A549 (cell line): ENCODE measurements around the gene E2F1. TPM values are rescaled to one million over a fixed set of nuclear protein-coding genes. Genes with fewer than 3 reads are reported as not detected.

Experiments used
- ATAC-seq, 2 experiments: fragments of 200-7000 bp in 1 of 2; fragments of >200 bp in 1 of 2; cut with Nextera tagmentation in 1 of 2; cut with Tn5 transposase in 1 of 2; 3 replicates each; pipeline versions ENCODE4 v1.8.0 to v1.9.1; 2018 to 2020; ENCODE audit warnings: mild to moderate bottlenecking in 1 of 2, moderate library complexity in 1 of 2
- CTCF ChIA-PET: fragments of 300-600 bp; sonication (Branson Sonifier 250); formaldehyde crosslinking; extraction: SDS; loops from one replicate; lab custom pipeline; 2021; ENCODE audit warnings: antibody characterized with exemption, inconsistent platforms; lab: Yijun Ruan, JAX
- POLR2A ChIA-PET: fragments of 350-600 bp; formaldehyde crosslinking; extraction: SDS; loops from one replicate; lab custom pipeline; 2021; ENCODE audit warnings: antibody characterized with exemption, inconsistent platforms; lab: Yijun Ruan, JAX
- DNase-seq, 2 experiments: peaks; one replicate each; pipeline versions ENCODE4 v3.0.0 to v3.0.0-alpha.2; 2011 to 2016; ENCODE audit warnings: low read depth in 1 of 2, low spot score in 1 of 2
- FAIRE-seq: peaks from 2 replicates; lab custom pipeline; 2011; peaks lifted over from hg19 to GRCh38; lab: Jason Lieb, UNC
- H3K27ac ChIP-seq, 2 experiments: fragments of >200 bp; sonication (Bioruptor Twin); formaldehyde crosslinking; 3 replicates each; pipeline ENCODE4 v1.5.1; 2016 to 2017
- H3K4me1 ChIP-seq: fragments of >200 bp; sonication (Bioruptor Twin); formaldehyde crosslinking; 3 replicates; pipeline ENCODE4 v1.6.1; 2016
- H3K4me2 ChIP-seq: fragments of >200 bp; sonication (Bioruptor Twin); formaldehyde crosslinking; 3 replicates; pipeline ENCODE4 v1.6.1; 2016
- H3K4me3 ChIP-seq: fragments of >200 bp; sonication (Bioruptor Twin); formaldehyde crosslinking; 3 replicates; pipeline ENCODE4 v1.5.1; 2016
- H3K9me3 ChIP-seq: fragments of >200 bp; sonication (Bioruptor Twin); formaldehyde crosslinking; 3 replicates; pipeline ENCODE4 v1.6.1; 2016
- ATOH8 ChIP-seq: fragments of 250-450 bp; sonication (Bioruptor Pico); IDR thresholded peaks from 2 replicates; pipeline ENCODE4 v1.5.0; 2020; ENCODE audit warnings: low read depth, mild to moderate bottlenecking, moderate library complexity
- BHLHE40 ChIP-seq: IDR thresholded peaks from 2 replicates; pipeline ENCODE4 v1.6.1; 2012; ENCODE audit warnings: low read depth, low read length, inconsistent platforms
- CHD2 ChIP-seq: fragments of 150-350 bp; IDR thresholded peaks from 2 replicates; pipeline ENCODE4 v1.6.1; 2014; ENCODE audit warnings: low read length; ENCODE audit not compliant: partially characterized antibody
- E2F6 ChIP-seq: IDR thresholded peaks from 2 replicates; pipeline ENCODE4 v1.6.1; 2012; ENCODE audit warnings: low read depth, borderline replicate concordance
- EHMT2 ChIP-seq: fragments of 200-600 bp; sonication (generic); IDR thresholded peaks from 2 replicates; pipeline ENCODE4 v1.6.1; 2016; ENCODE audit warnings: antibody characterized with exemption, low read depth, mild to moderate bottlenecking, moderate library complexity
- ELK1 ChIP-seq: fragments of 150-350 bp; IDR thresholded peaks from 2 replicates; pipeline ENCODE4 v1.6.1; 2014; ENCODE audit warnings: low read depth, mild to moderate bottlenecking, low read length
- EP300 ChIP-seq, 2 experiments: fragments of >200 bp; sonication (Bioruptor Twin); formaldehyde crosslinking; IDR thresholded peaks; 2 replicates in 1 of 2; 3 replicates in 1 of 2; pipeline ENCODE4 v1.6.1; 2016 to 2017
- FOSL2 ChIP-seq, 2 experiments: fragments of 450-650 bp in 1 of 2; fragments of >200 bp in 1 of 2; sonication (Bioruptor Twin) in 1 of 2; formaldehyde crosslinking; IDR thresholded peaks; 2 replicates each; pipeline versions ENCODE4 v1.5.0 to v1.6.1; 2016 to 2020; ENCODE audit warnings: mild to moderate bottlenecking in 1 of 2, moderate library complexity in 1 of 2
- HES2 ChIP-seq: fragments of >200 bp; sonication (Bioruptor Twin); formaldehyde crosslinking; IDR thresholded peaks from 2 replicates; pipeline ENCODE4 v1.6.1; 2016
- HEYL ChIP-seq: fragments of 250-450 bp; sonication (Bioruptor Pico); IDR thresholded peaks from 2 replicates; pipeline ENCODE4 v1.8.0; 2021; ENCODE audit warnings: mild to moderate bottlenecking, moderate library complexity
- HOXB13 ChIP-seq: fragments of 250-450 bp; sonication (Bioruptor Pico); IDR thresholded peaks from 2 replicates; pipeline ENCODE4 v1.5.0; 2020; ENCODE audit warnings: low read depth, mild to moderate bottlenecking, moderate library complexity
- NR3C1 ChIP-seq: fragments of >200 bp; sonication (Bioruptor Twin); formaldehyde crosslinking; IDR thresholded peaks from 3 replicates; pipeline ENCODE4 v1.6.1; 2017
- PBX3 ChIP-seq: IDR thresholded peaks from 2 replicates; pipeline ENCODE4 v1.6.1; 2012
- PHF8 ChIP-seq: fragments of 200-600 bp; sonication (generic); IDR thresholded peaks from 2 replicates; pipeline ENCODE4 v1.6.1; 2016; ENCODE audit warnings: low read depth, mild to moderate bottlenecking, antibody characterized with exemption, moderate library complexity, borderline replicate concordance
- POLR2A ChIP-seq: IDR thresholded peaks from 2 replicates; pipeline ENCODE4 v1.6.1; 2012; ENCODE audit warnings: mild to moderate bottlenecking, low read length
- RCOR1 ChIP-seq: fragments of 150-350 bp; IDR thresholded peaks from 2 replicates; pipeline ENCODE4 v1.6.1; 2014; ENCODE audit warnings: antibody characterized with exemption, low read length, low read depth
- REST ChIP-seq: fragments of 200-600 bp; sonication (generic); IDR thresholded peaks from 2 replicates; pipeline ENCODE4 v1.6.1; 2016; ENCODE audit warnings: antibody characterized with exemption, mild to moderate bottlenecking, moderate library complexity
- RFX5 ChIP-seq: fragments of 450-650 bp; IDR thresholded peaks from 2 replicates; pipeline ENCODE4 v1.7.1; 2014; ENCODE audit warnings: antibody characterized with exemption, mild to moderate bottlenecking, moderate library complexity
- RNF2 ChIP-seq: fragments of 200-600 bp; sonication (generic); IDR thresholded peaks from 2 replicates; pipeline ENCODE4 v1.6.1; 2016; ENCODE audit warnings: low read depth, mild to moderate bottlenecking, antibody characterized with exemption, moderate library complexity, borderline replicate concordance
- USF2 ChIP-seq: fragments of 450-650 bp; IDR thresholded peaks from 2 replicates; pipeline ENCODE4 v1.6.1; 2014; ENCODE audit warnings: antibody characterized with exemption
- ZC3H11A ChIP-seq: fragments of 450-650 bp; IDR thresholded peaks from 2 replicates; pipeline ENCODE4 v1.6.1; 2014; ENCODE audit warnings: antibody characterized with exemption, mild to moderate bottlenecking
- WGBS: methylation state at CpG from one replicate; pipeline ENCODE4 v1.1.6; 2017; ENCODE audit errors: missing lambda C conversion rate; 5-methylcytosine and 5-hydroxymethylcytosine counted together
- polyA plus RNA-seq, 4 experiments: library from polyadenylated mRNA; depleted of rRNA in 3 of 4; stranded (reverse); fragments of >200 nt; fragmentation: RNase III in 1 of 4; extraction: RNeasy Plus Mini Kit Qiagen cat#74134 plus additional on column Dnase treatment in 1 of 4; gene quantifications; 2 replicates in 3 of 4; 3 replicates in 1 of 4; pipeline ENCODE4 v1.2.3, GENCODE V29; 2011 to 2017

E2F1 gene
- polyA plus RNA-seq, 2 of the 4 experiments (the other 2 are of a cell fraction) = 17.9 to 35.8 TPM

GRCh38 chr20:33684533-33685327 lies 1.5 kb downstream of the E2F1 start:
- CTCF ChIA-PET = interaction anchor here (0.6 to 1.8 kb wide), 4 partner anchors 9 to 382 kb away, joined by 3 to 8 read pairs (median 4); no protein-coding TSS in a partner anchor
- DNase-seq = no peak
- no peak for ATAC-seq
- H3K4me2 ChIP-seq = peak overlapping the region; percentile 96
- H3K4me3 ChIP-seq = peak overlapping the region; percentile 85
- peak overlapping the region; percentile 77 to 93 for H3K27ac ChIP-seq
- no peak for FAIRE-seq
- TF ChIP-seq REST = no peak
- no peak for TF ChIP-seq PBX3
- no peak for TF ChIP-seq FOSL2 (IDR thresholded peaks at IDR 0.05)
- no peak for TF ChIP-seq FOSL2 (CRISPR knock-in tag; IDR thresholded peaks at IDR 0.05)
- TF ChIP-seq RNF2 = no peak
- POLR2A ChIA-PET = interaction anchor here (1.1 kb wide), 1 partner anchor 21 kb away, joined by 4 read pairs; no protein-coding TSS in a partner anchor
- no peaks in the 10 kb centered on the region for H3K9me3 ChIP-seq
- H3K4me1 ChIP-seq = peaks cover 24% of the 10 kb centered on the region
- 55% methylated on average over 10 of the region's 10 CpGs for whole genome bisulfite sequencing

- ATAC-seq (no peak), DNase-seq (no peak), FAIRE-seq (no peak)
- TF ChIP-seq HOXB13 (no peak), FOSL2 (IDR thresholded peaks at IDR 0.05) (no peak), FOSL2 (CRISPR knock-in tag; IDR thresholded peaks at IDR 0.05) (no peak), PHF8 (no peak), EHMT2 (no peak), USF2 (no peak), ZC3H11A (no peak), CHD2 (no peak), ATOH8 (CRISPR knock-in tag) (no peak), BHLHE40 (no peak), RFX5 (no peak), EP300 (IDR thresholded peaks at IDR 0.05) (no peak), RCOR1 (no peak), HEYL (no peak), POLR2A (no peak), HES2 (no peak), ELK1 (no peak), E2F6 (no peak), NR3C1 (no peak)
- no peak overlapping the region for H3K4me2 ChIP-seq
- WGBS = 91% methylated on average over 8 of the region's 9 CpGs
- CTCF ChIA-PET = interaction anchor here (0.6 to 2.0 kb wide), 4 partner anchors 8 to 447 kb away, joined by 3 to 4 read pairs (median 4); partner anchors contain the start of gene ZNF341
- no peaks in the 10 kb centered on the region for H3K9me3 ChIP-seq
- POLR2A ChIA-PET = no interaction called here
- no peak overlapping the region for H3K4me3 ChIP-seq
- no peak overlapping the region for H3K27ac ChIP-seq
- H3K4me1 ChIP-seq = peaks cover 22% of the 10 kb centered on the region
Observed at GRCh38 chr20:33681728-33682353, 4.3 kb downstream of the E2F1 start.
